H9 (cell line): ENCODE measurements around the gene EPHA2. TPM values are rescaled to one million over a fixed set of nuclear protein-coding genes. Genes with fewer than 3 reads are reported as not detected.

Experiments used
- DNase-seq: peaks from one replicate; pipeline ENCODE4 v3.0.0-alpha.2; 2017
- H2AFZ ChIP-seq: one replicate; pipeline ENCODE4 v1.6.1; 2013; ENCODE audit warnings: mild to moderate bottlenecking, low read length, control low read depth, moderate library complexity
- H2AK5ac ChIP-seq: 2 replicates; pipeline ENCODE4 v1.6.1; 2013; ENCODE audit warnings: low read length, control low read depth, mixed read lengths; ENCODE audit not compliant: insufficient read length
- H2BK120ac ChIP-seq: one replicate; pipeline ENCODE4 v1.6.1; 2013; ENCODE audit warnings: low read depth, mild to moderate bottlenecking, low read length, control low read depth, inconsistent platforms; ENCODE audit not compliant: poor library complexity, severe bottlenecking
- H2BK12ac ChIP-seq: 2 replicates; pipeline ENCODE4 v1.6.1; 2013; ENCODE audit warnings: low read length, control low read depth, mixed read lengths, low read depth; ENCODE audit not compliant: insufficient read length
- H2BK15ac ChIP-seq: 2 replicates; pipeline ENCODE4 v1.6.1; 2013; ENCODE audit warnings: low read depth, low read length, control low read depth
- H2BK20ac ChIP-seq: one replicate; pipeline ENCODE4 v1.6.1; 2013; ENCODE audit warnings: low read depth, mild to moderate bottlenecking, low read length, control low read depth, inconsistent platforms; ENCODE audit not compliant: poor library complexity, severe bottlenecking
- H2BK5ac ChIP-seq: 2 replicates; pipeline ENCODE4 v1.6.1; 2013; ENCODE audit warnings: low read length, control low read depth, mixed read lengths; ENCODE audit not compliant: insufficient read length
- H3K14ac ChIP-seq: 2 replicates; pipeline ENCODE4 v1.6.1; 2013; ENCODE audit warnings: low read length, control low read depth; ENCODE audit not compliant: insufficient read depth
- H3K18ac ChIP-seq: 2 replicates; pipeline ENCODE4 v1.6.1; 2013; ENCODE audit warnings: low read depth, mild to moderate bottlenecking, mixed read lengths, low read length, control low read depth; ENCODE audit not compliant: insufficient read length
- H3K23ac ChIP-seq: 2 replicates; pipeline ENCODE4 v1.6.1; 2013; ENCODE audit warnings: low read length, control low read depth, mixed read lengths, low read depth; ENCODE audit not compliant: insufficient read length
- H3K23me2 ChIP-seq: 2 replicates; pipeline ENCODE4 v1.6.1; 2013; ENCODE audit warnings: low read depth, mild to moderate bottlenecking, mixed read lengths, low read length, control low read depth; ENCODE audit not compliant: insufficient read length, poor library complexity, severe bottlenecking
- H3K27ac ChIP-seq: 2 replicates; pipeline ENCODE4 v1.5.1; 2013; ENCODE audit warnings: low read length, control low read depth, mixed read lengths, low read depth; ENCODE audit not compliant: insufficient read length
- H3K27me3 ChIP-seq: 2 replicates; pipeline ENCODE4 v1.6.1; 2013; ENCODE audit warnings: low read length, control low read depth, inconsistent platforms; ENCODE audit not compliant: insufficient read depth
- H3K4ac ChIP-seq: 2 replicates; pipeline ENCODE4 v1.6.1; 2013; ENCODE audit warnings: low read depth, mild to moderate bottlenecking, control low read depth, inconsistent platforms, low read length, moderate library complexity
- H3K4me1 ChIP-seq: 2 replicates; pipeline ENCODE4 v1.6.1; 2013; ENCODE audit warnings: low read length, control low read depth, inconsistent platforms; ENCODE audit not compliant: insufficient read depth
- H3K4me2 ChIP-seq: 2 replicates; pipeline ENCODE4 v1.6.1; 2013; ENCODE audit warnings: low read length, control low read depth, mixed read lengths; ENCODE audit not compliant: insufficient read length, insufficient read depth
- H3K56ac ChIP-seq: 2 replicates; pipeline ENCODE4 v1.6.1; 2013; ENCODE audit warnings: low read depth, mild to moderate bottlenecking, mixed read lengths, low read length, control low read depth; ENCODE audit not compliant: insufficient read length
- H3K79me1 ChIP-seq: 2 replicates; pipeline ENCODE4 v1.6.1; 2013; ENCODE audit warnings: low read depth, mild to moderate bottlenecking, moderate library complexity, low read length, control low read depth, inconsistent platforms; ENCODE audit not compliant: insufficient read depth, poor library complexity, severe bottlenecking
- H3K79me2 ChIP-seq: 2 replicates; pipeline ENCODE4 v1.6.1; 2013; ENCODE audit warnings: low read length, control low read depth, inconsistent platforms; ENCODE audit not compliant: insufficient read depth
- H3K9ac ChIP-seq: 2 replicates; pipeline ENCODE4 v1.6.1; 2013; ENCODE audit warnings: low read length, control low read depth, mixed read lengths; ENCODE audit not compliant: insufficient read length; ENCODE audit errors: extremely low read depth
- H3K9me3 ChIP-seq: one replicate; pipeline ENCODE4 v1.6.1; 2013; ENCODE audit warnings: low read depth, low read length, inconsistent platforms; ENCODE audit not compliant: control insufficient read depth
- H3T11ph ChIP-seq: one replicate; pipeline ENCODE4 v1.6.1; 2013; ENCODE audit warnings: mild to moderate bottlenecking, low read length, control low read depth, inconsistent platforms
- H4K20me1 ChIP-seq: one replicate; pipeline ENCODE4 v1.6.1; 2013; ENCODE audit not compliant: control insufficient read depth, insufficient read length, insufficient read depth
- H4K5ac ChIP-seq: 2 replicates; pipeline ENCODE4 v1.6.1; 2013; ENCODE audit warnings: low read depth, mild to moderate bottlenecking, mixed read lengths, low read length, control low read depth; ENCODE audit not compliant: insufficient read length
- H4K8ac ChIP-seq: replicated peaks from 2 replicates; pipeline ENCODE4 v1.6.1; 2013; ENCODE audit warnings: low read length, control low read depth, mixed read lengths, low read depth; ENCODE audit not compliant: insufficient read length
- H4K91ac ChIP-seq: 2 replicates; pipeline ENCODE4 v1.6.1; 2013; ENCODE audit warnings: low read depth, mild to moderate bottlenecking, moderate library complexity, mixed read lengths, low read length, control low read depth; ENCODE audit not compliant: insufficient read length
- H3K27ac Mint-ChIP-seq, 3 experiments: 2 replicates in 2 of 3; 3 replicates in 1 of 3; pipeline ENCODE4 v1.8.0; 2020 to 2021; ENCODE audit warnings: mixed read lengths in 3 of 3, mild to moderate bottlenecking in 1 of 3, moderate library complexity in 1 of 3
- H3K27me3 Mint-ChIP-seq: 2 replicates; pipeline ENCODE4 v1.8.0; 2021; ENCODE audit warnings: low read depth, mild to moderate bottlenecking, moderate library complexity, mixed read lengths
- H3K36me3 Mint-ChIP-seq, 3 experiments: 2 replicates in 2 of 3; 3 replicates in 1 of 3; pipeline ENCODE4 v1.8.0; 2020 to 2021; ENCODE audit warnings: low read depth in 3 of 3, mixed read lengths in 3 of 3; ENCODE audit not compliant: insufficient read depth in 1 of 3
- H3K4me1 Mint-ChIP-seq, 2 experiments: 2 replicates each; pipeline ENCODE4 v1.8.0; 2020; ENCODE audit warnings: mixed read lengths in 2 of 2
- H3K4me3 Mint-ChIP-seq, 2 experiments: 2 replicates in 1 of 2; 3 replicates in 1 of 2; pipeline ENCODE4 v1.8.0; 2020 to 2021; ENCODE audit warnings: mild to moderate bottlenecking in 2 of 2, mixed read lengths in 2 of 2, moderate library complexity in 1 of 2
- H3K9me3 Mint-ChIP-seq, 2 experiments: 2 replicates in 1 of 2; 3 replicates in 1 of 2; pipeline ENCODE4 v1.8.0; 2020; ENCODE audit warnings: mild to moderate bottlenecking in 2 of 2, mixed read lengths in 2 of 2, moderate library complexity in 1 of 2
- CTCF ChIP-seq: fragments of 200-600 bp; sonication (generic); conservative IDR thresholded peaks from 3 replicates; pipeline ENCODE4 v1.8.0; 2021; ENCODE audit warnings: antibody characterized with exemption, mild to moderate bottlenecking
- WGBS: extraction: QIAGEN DNeasy Blood & Tissue Kit; methylation state at CpG from one replicate; pipeline ENCODE4 v1.1.7; 2013; ENCODE audit warnings: missing lambda C conversion rate, low lambda C conversion rate, mixed read lengths; ENCODE audit not compliant: insufficient read length; ENCODE audit errors: extremely low coverage; 5-methylcytosine and 5-hydroxymethylcytosine counted together
- total RNA-seq: library from RNA; stranded (reverse); gene quantifications from 2 replicates; pipeline ENCODE4 v1.2.1, GENCODE V29; 2021

Gene EPHA2
- total RNA-seq, 1 experiment from 2014 or later: 33.1 TPM

DNA sequence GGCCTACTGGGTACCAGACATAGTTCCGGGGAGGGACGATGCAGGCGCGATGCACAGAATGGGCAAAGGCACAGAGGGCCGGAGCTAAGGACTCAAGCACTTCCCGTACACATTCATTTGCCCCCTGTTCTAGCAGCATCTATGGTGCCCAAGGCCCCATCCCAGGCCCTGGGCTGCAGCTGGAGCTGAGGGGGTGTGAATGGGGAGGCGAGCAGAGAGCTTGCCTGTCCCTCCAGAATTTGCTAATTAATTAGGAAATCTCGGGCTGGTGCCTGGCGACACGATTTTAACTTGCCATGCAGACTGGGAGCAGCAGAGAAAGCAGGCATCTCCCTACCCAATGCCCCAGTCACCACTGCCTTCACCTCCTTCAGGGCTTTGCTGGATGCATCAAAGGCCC lies 35.9 kb downstream of the EPHA2 start:
- Histone ChIP-seq H3K4ac (no peak overlapping the region), H2AFZ (no peak overlapping the region), H3K4me2 (no peak overlapping the region), H2BK5ac (no peak overlapping the region), H3K9me3 (no peaks in the 10 kb centered on the region), H3K27ac (no peak overlapping the region), H3K9ac (no peak overlapping the region), H2BK15ac (no peak overlapping the region), H3K27me3 (no peaks in the 10 kb centered on the region), H3K18ac (no peak overlapping the region), H3K23ac (no peak overlapping the region), H3K14ac (no peak overlapping the region), H4K5ac (no peak overlapping the region), H3K23me2 (no peaks in the 10 kb centered on the region), H4K8ac (no peak overlapping the region), H2BK20ac (no peak overlapping the region), H3T11ph (no peak overlapping the region), H3K4me1 (peaks cover 10% of the 10 kb centered on the region; the same call in 1 of the 2 replicates), H4K91ac (no peak overlapping the region), H3K79me1 (no peaks in the 10 kb centered on the region), H4K20me1 (no peaks in the 10 kb centered on the region), H3K79me2 (no peaks in the 10 kb centered on the region), H2BK120ac (no peak overlapping the region), H2BK12ac (no peak overlapping the region), H3K56ac (no peak overlapping the region), H2AK5ac (no peak overlapping the region)
- Mint-ChIP-seq H3K27me3 (peaks cover 2% of the 10 kb centered on the region; the same call in 1 of the 2 replicates), H3K4me1 (peaks cover 81 to 86% of the 10 kb centered on the region in 2 experiments), H3K4me3 (no peak overlapping the region), H3K36me3 (peaks cover 12 to 21% (median 14%) of the 10 kb centered on the region in 3 experiments; a peak in 5 of 7 replicates), H3K9me3 (no peaks in the 10 kb centered on the region; a peak in 1 of 5 replicates), H3K27ac (no peak overlapping the region)
- no peak for TF ChIP-seq CTCF
- no CpG with 5 or more reads among the region's 10 CpGs for WGBS
- DNase-seq: peak; percentile 23
